A549 (cell line): Measurements from ENCODE around the gene PITPNM3.

Experiments used
- EP300 ChIP-seq, 2 experiments: fragments of >200 bp; sonication (Bioruptor Twin); formaldehyde crosslinking; IDR thresholded peaks; 2 replicates in 1 of 2; 3 replicates in 1 of 2; pipeline ENCODE4 v1.6.1; 2016 to 2017
- TF ChIP-seq, protein P1 (sequence below): fragments of >200 bp; sonication (Bioruptor Twin); formaldehyde crosslinking; IDR thresholded peaks from 3 replicates; pipeline ENCODE4 v1.5.1; 2016

DNA sequence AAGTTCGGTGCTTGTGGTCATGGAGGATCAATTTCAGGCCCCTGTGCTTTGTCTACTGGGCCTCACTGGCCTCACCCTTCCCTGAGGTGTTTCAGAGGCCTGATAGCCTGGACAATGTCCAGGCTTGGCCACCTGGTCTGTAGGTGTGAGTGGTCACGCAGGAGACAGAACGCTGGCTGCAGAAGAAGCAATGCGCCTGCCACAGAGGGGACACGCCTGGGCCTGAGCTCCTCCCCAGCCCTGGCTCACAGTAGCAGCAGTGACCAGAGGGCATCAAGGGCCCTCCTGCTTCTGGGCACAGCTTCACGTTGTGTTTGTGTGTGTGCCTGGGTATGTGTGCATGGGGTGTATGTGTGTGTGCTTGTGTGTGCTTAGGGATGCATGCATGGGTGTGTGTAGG is 1.9 kb upstream of the PITPNM3 start:
- no peak for TF ChIP-seq EP300 (IDR thresholded peaks at IDR 0.05)
- TF ChIP-seq, protein P1, sequence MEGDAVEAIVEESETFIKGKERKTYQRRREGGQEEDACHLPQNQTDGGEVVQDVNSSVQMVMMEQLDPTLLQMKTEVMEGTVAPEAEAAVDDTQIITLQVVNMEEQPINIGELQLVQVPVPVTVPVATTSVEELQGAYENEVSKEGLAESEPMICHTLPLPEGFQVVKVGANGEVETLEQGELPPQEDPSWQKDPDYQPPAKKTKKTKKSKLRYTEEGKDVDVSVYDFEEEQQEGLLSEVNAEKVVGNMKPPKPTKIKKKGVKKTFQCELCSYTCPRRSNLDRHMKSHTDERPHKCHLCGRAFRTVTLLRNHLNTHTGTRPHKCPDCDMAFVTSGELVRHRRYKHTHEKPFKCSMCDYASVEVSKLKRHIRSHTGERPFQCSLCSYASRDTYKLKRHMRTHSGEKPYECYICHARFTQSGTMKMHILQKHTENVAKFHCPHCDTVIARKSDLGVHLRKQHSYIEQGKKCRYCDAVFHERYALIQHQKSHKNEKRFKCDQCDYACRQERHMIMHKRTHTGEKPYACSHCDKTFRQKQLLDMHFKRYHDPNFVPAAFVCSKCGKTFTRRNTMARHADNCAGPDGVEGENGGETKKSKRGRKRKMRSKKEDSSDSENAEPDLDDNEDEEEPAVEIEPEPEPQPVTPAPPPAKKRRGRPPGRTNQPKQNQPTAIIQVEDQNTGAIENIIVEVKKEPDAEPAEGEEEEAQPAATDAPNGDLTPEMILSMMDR: no peak
